ENCODE measurements around the gene FAM216A. TPM values are rescaled to one million over a fixed set of nuclear protein-coding genes. Genes with fewer than 3 reads are reported as not detected.

The FAM216A gene
- total and polyA plus RNA-seq, 2 of the 4 experiments (the other 2 are of a cell fraction) = 14.0 to 31.1 TPM

GRCh38 chr12:110444455-110444854, 24.2 kb upstream of the FAM216A start:
- H3K9me1 ChIP-seq (ENCODE audit: insufficient read depth, low read length) = peaks cover 4% of the 10 kb centered on the region; the same call in 1 of the 2 replicates
- H2AFZ ChIP-seq (replicated peaks; ENCODE audit: low read length, poor library complexity) = no peak overlapping the region
- H3K23ac ChIP-seq (ENCODE audit: low read depth, low read length) = no peak overlapping the region
- no peak overlapping the region for H3K56ac ChIP-seq (ENCODE audit: extremely low read depth, insufficient read depth, low read length)
- H2BK120ac ChIP-seq (ENCODE audit: low read depth, low read length) = no peak overlapping the region
- POLR2A ChIA-PET (ENCODE audit: unreplicated experiment) = interaction anchor here (0.7 kb wide), 1 partner anchor 370 kb away, joined by 5 read pairs; no protein-coding TSS in a partner anchor
- no peak overlapping the region for H3K4me2 ChIP-seq (ENCODE audit: low read depth, low read length)
- H3K36me3 ChIP-seq (ENCODE audit: control insufficient read depth, insufficient read depth, low read length) = peaks cover 28% of the 10 kb centered on the region
- BruUV-seq (replicated peaks) = no TSS peak
- in situ Hi-C loops (cut with MboI; ENCODE audit: low sequenced_read_pairs) (no loop called here), dilution Hi-C loops (cut with HindIII; ENCODE audit: low sequenced_read_pairs, unreplicated experiment) (no loop called here), intact Hi-C loops (cut with micrococcal nuclease) (no loop called here)
- ATAC-seq (ENCODE audit: low read depth) = no peak; the same call in 1 of the 2 replicates
- H2AK5ac ChIP-seq (ENCODE audit: low read depth, low read length) = no peak overlapping the region
- H3K4ac ChIP-seq (ENCODE audit: low read depth, low read length) = no peak overlapping the region
- CTCF ChIA-PET = no interaction called here
- no peak overlapping the region for H4K5ac ChIP-seq (ENCODE audit: low read depth, low read length)
- H3K4me3 ChIP-seq (ENCODE audit: insufficient read depth, low read depth, low read length) = no peak overlapping the region
- H3K9ac ChIP-seq (ENCODE audit: low read depth, low read length) = no peak overlapping the region
- peaks cover 18% of the 10 kb centered on the region for H4K20me1 ChIP-seq (ENCODE audit: insufficient read depth, low read length)
- H2BK5ac ChIP-seq (ENCODE audit: low read depth, low read length, poor library complexity, severe bottlenecking) = no peak overlapping the region
- WGBS, 2 experiments (ENCODE audit: extremely low coverage in 2 of 2, insufficient read length in 1 of 2) = no CpG with 5 or more reads among the region's 3 CpGs
- H3K27me3 ChIP-seq (ENCODE audit: control insufficient read depth, insufficient read depth, low read length) = no peaks in the 10 kb centered on the region
- no peak overlapping the region for H3K18ac ChIP-seq (ENCODE audit: low read depth, low read length)
- no peaks in the 10 kb centered on the region for H3K9me3 ChIP-seq (ENCODE audit: control insufficient read depth, insufficient read depth, low read length)
- H4K8ac ChIP-seq (ENCODE audit: low read depth in 2 of 2, low read length in 2 of 2) = no peak overlapping the region
- 0 out of 2 replicates have a peak, but pooled peaks cover 5% of the 10 kb centered on the region for H3K4me1 ChIP-seq (ENCODE audit: control insufficient read depth, insufficient read depth, low read length)
- H3K14ac ChIP-seq (replicated peaks; ENCODE audit: low read depth, low read length) = no peak overlapping the region
- H2BK20ac ChIP-seq (ENCODE audit: low read depth, low read length) = no peak overlapping the region
- no peak for DNase-seq
- no peak overlapping the region for H3K27ac ChIP-seq (ENCODE audit: insufficient read depth, low read length)
- H2BK15ac ChIP-seq (ENCODE audit: low read depth, low read length) = no peak overlapping the region
- peaks cover 4 to 56% of the 10 kb centered on the region in 2 experiments; a peak in 3 of 4 replicates for H3K79me1 ChIP-seq (ENCODE audit: low read depth in 1 of 2, low read length in 2 of 2)
- TF ChIP-seq FOS (IDR thresholded peaks at IDR 0.05; ENCODE audit: low read depth, low read length) = no peak
- TF ChIP-seq RCOR1 (IDR thresholded peaks at IDR 0.05; ENCODE audit: insufficient replicate concordance, low read length) = no peak
- no peak for TF ChIP-seq MXI1 (IDR thresholded peaks at IDR 0.05; ENCODE audit: borderline replicate concordance, low read depth, low read length)
- TF ChIP-seq ELK1 (IDR thresholded peaks at IDR 0.05; ENCODE audit: borderline replicate concordance, low read depth, low read length) = no peak
- TF ChIP-seq CHD1 (IDR thresholded peaks at IDR 0.05; ENCODE audit: low read depth, low read length) = no peak
- no peak for TF ChIP-seq USF2 (IDR thresholded peaks at IDR 0.05; ENCODE audit: low read depth, low read length)
- TF ChIP-seq SMC3 (IDR thresholded peaks at IDR 0.05; ENCODE audit: low read depth, low read length) = no peak
- no peak for TF ChIP-seq CEBPB (IDR thresholded peaks at IDR 0.05; ENCODE audit: low read depth, low read length)
- TF ChIP-seq POLR2A (IDR thresholded peaks at IDR 0.05; ENCODE audit: low read depth, low read length) = no peak
- no peak for TF ChIP-seq CTCF (conservative IDR thresholded peaks at IDR 0.05; ENCODE audit: low read depth, low read length)
- no peak for TF ChIP-seq BHLHE40 (IDR thresholded peaks at IDR 0.05; ENCODE audit: low read depth, low read length)
- no peak for TF ChIP-seq MAZ (IDR thresholded peaks at IDR 0.05; ENCODE audit: borderline replicate concordance, low read depth, low read length)
- H4K91ac ChIP-seq (ENCODE audit: insufficient read depth, low read depth, low read length) = no peak overlapping the region
- no peak overlapping the region for H2AK9ac ChIP-seq (replicated peaks; ENCODE audit: low read depth, low read length, poor library complexity)

All from IMR-90 (cell line).